HepG2 (cell line): ENCODE results near the gene BAIAP2L1. TPM values are rescaled to one million over a fixed set of nuclear protein-coding genes. Genes with fewer than 3 reads are reported as not detected.

Source experiments
- ARID2 ChIP-seq: sonication (generic); formaldehyde crosslinking; IDR thresholded peaks from 2 replicates; pipeline ENCODE4 v1.8.1; 2022; ENCODE audit warnings: mild to moderate bottlenecking, missing genetic modification reagents, borderline replicate concordance
- ARNTL ChIP-seq: sonication (generic); formaldehyde crosslinking; IDR thresholded peaks from 2 replicates; pipeline ENCODE4 v1.4.0; 2020; ENCODE audit warnings: mild to moderate bottlenecking, missing genetic modification reagents
- ASH2L ChIP-seq: fragments of 300-600, 200-600 bp; sonication (generic); IDR thresholded peaks from 2 replicates; pipeline ENCODE4 v1.7.0; 2017; ENCODE audit warnings: low read depth, mild to moderate bottlenecking, moderate library complexity, mixed read lengths, low read length; ENCODE audit not compliant: insufficient read length
- ATM ChIP-seq: fragments of 450-650 bp; IDR thresholded peaks from 2 replicates; pipeline ENCODE4 v1.7.1; 2017; ENCODE audit warnings: mild to moderate bottlenecking, borderline replicate concordance
- BCL3 ChIP-seq: sonication (generic); formaldehyde crosslinking; IDR thresholded peaks from 2 replicates; pipeline ENCODE4 v1.5.1; 2020; ENCODE audit warnings: mild to moderate bottlenecking, missing genetic modification reagents, moderate library complexity
- BCL6 ChIP-seq: IDR thresholded peaks from 2 replicates; pipeline ENCODE4 v1.6.1; 2016; ENCODE audit warnings: missing genetic modification reagents, missing compliant biosample characterization
- BRD4 ChIP-seq: sonication (generic); formaldehyde crosslinking; IDR thresholded peaks from 2 replicates; pipeline ENCODE4 v1.4.0; 2020; ENCODE audit warnings: missing genetic modification reagents
- DMAP1 ChIP-seq: IDR thresholded peaks from 2 replicates; pipeline ENCODE4 v1.6.1; 2016
- HMGXB3 ChIP-seq: sonication (generic); formaldehyde crosslinking; IDR thresholded peaks from 2 replicates; pipeline ENCODE4 v1.4.0; 2020; ENCODE audit warnings: missing genetic modification reagents, borderline replicate concordance
- KAT8 ChIP-seq: IDR thresholded peaks from 2 replicates; pipeline ENCODE4 v1.6.1; 2016; ENCODE audit warnings: missing genetic modification reagents, missing compliant biosample characterization
- KDM5A ChIP-seq: fragments of 200-600 bp; sonication (generic); IDR thresholded peaks from 2 replicates; pipeline ENCODE4 v1.7.0; 2018; ENCODE audit warnings: antibody characterized with exemption, mild to moderate bottlenecking, low read length, borderline replicate concordance
- PAF1 ChIP-seq: IDR thresholded peaks from 2 replicates; pipeline ENCODE4 v1.6.1; 2016; ENCODE audit warnings: missing genetic modification reagents, missing compliant biosample characterization
- PHF20 ChIP-seq: sonication (generic); formaldehyde crosslinking; IDR thresholded peaks from 2 replicates; pipeline ENCODE4 v1.5.0; 2020; ENCODE audit warnings: mild to moderate bottlenecking, missing genetic modification reagents
- RBFOX2 ChIP-seq: fragments of 200-400 bp; formaldehyde crosslinking; IDR thresholded peaks from 2 replicates; pipeline ENCODE4 v1.6.1; 2017; ENCODE audit warnings: low read depth, mild to moderate bottlenecking, low read length
- REPIN1 ChIP-seq: sonication (generic); formaldehyde crosslinking; IDR thresholded peaks from 2 replicates; pipeline ENCODE4 v1.8.0; 2022; ENCODE audit warnings: missing genetic modification reagents, low read depth, mild to moderate bottlenecking, borderline replicate concordance
- SOX13 ChIP-seq, 3 experiments: fragments of 450-650 bp in 1 of 3; sonication (generic) in 1 of 3; formaldehyde crosslinking in 1 of 3; IDR thresholded peaks in 2 of 3; conservative IDR thresholded peaks in 1 of 3; 2 replicates each; pipeline versions ENCODE4 v1.5.0 to v1.6.1; 2016 to 2020; ENCODE audit warnings: antibody characterized with exemption in 1 of 3, mild to moderate bottlenecking in 1 of 3, missing compliant biosample characterization in 1 of 3, missing genetic modification reagents in 1 of 3, moderate library complexity in 1 of 3
- SOX6 ChIP-seq, 2 experiments: fragments of 450-650 bp in 1 of 2; sonication (generic) in 1 of 2; formaldehyde crosslinking in 1 of 2; IDR thresholded peaks; 2 replicates each; pipeline versions ENCODE4 v1.4.0 to v1.6.1; 2017 to 2020; ENCODE audit warnings: antibody characterized with exemption in 1 of 2, mild to moderate bottlenecking in 1 of 2, missing genetic modification reagents in 1 of 2
- SP4 ChIP-seq: sonication (generic); formaldehyde crosslinking; IDR thresholded peaks from 2 replicates; pipeline ENCODE4 v1.8.1; 2023; ENCODE audit warnings: mild to moderate bottlenecking, missing genetic modification reagents
- ZMAT5 ChIP-seq: sonication (generic); formaldehyde crosslinking; IDR thresholded peaks from 2 replicates; pipeline ENCODE4 v1.5.0; 2020; ENCODE audit warnings: mild to moderate bottlenecking, low read depth, missing genetic modification reagents, borderline replicate concordance
- ZMYM3 ChIP-seq: sonication (generic); formaldehyde crosslinking; IDR thresholded peaks from 2 replicates; pipeline ENCODE4 v1.5.1; 2020; ENCODE audit warnings: mild to moderate bottlenecking, missing genetic modification reagents
- ZNF253 ChIP-seq: sonication (generic); formaldehyde crosslinking; IDR thresholded peaks from 2 replicates; pipeline ENCODE4 v1.8.0; 2022; ENCODE audit warnings: mild to moderate bottlenecking, missing genetic modification reagents, borderline replicate concordance
- ZNF552 ChIP-seq: sonication (generic); formaldehyde crosslinking; IDR thresholded peaks from 2 replicates; pipeline ENCODE4 v1.9.0; 2022; ENCODE audit warnings: missing genetic modification reagents, mild to moderate bottlenecking, borderline replicate concordance
- ZNF558 ChIP-seq: sonication (generic); formaldehyde crosslinking; IDR thresholded peaks from 2 replicates; pipeline ENCODE4 v1.9.0; 2022; ENCODE audit warnings: mild to moderate bottlenecking, missing genetic modification reagents, borderline replicate concordance
- polyA plus RNA-seq, 8 experiments: library from polyadenylated mRNA; depleted of rRNA in 3 of 8; stranded (reverse) in 7 of 8; unstranded in 1 of 8; fragments of >200 nt; fragmentation: Illumina TruSeq in 4 of 8; extraction: Trizol in 4 of 8; gene quantifications; 2 replicates each; pipeline versions ENCODE4 v1.2.1 to v1.2.3, GENCODE V29; 2011 to 2016; ENCODE audit warnings: low read depth in 4 of 8, missing spikeins in 1 of 8, mixed read lengths in 1 of 8; ENCODE audit not compliant: insufficient read depth in 1 of 8
- total RNA-seq, 5 experiments: library from RNA; depleted of rRNA; stranded (reverse); fragments of >200 nt; fragmentation: Illumina TruSeq; extraction: Trizol; gene quantifications; 2 replicates each; pipeline ENCODE4 v1.2.3, GENCODE V29; 2016; ENCODE audit warnings: low read depth in 1 of 5

Gene BAIAP2L1
- total and polyA plus RNA-seq, 2 of the 13 experiments (the other 11 are each of a cell fraction or from before 2014, with no cell fraction given): 13.0 to 21.5 TPM

GRCh38 chr7:98400542-98401340 is at the start of gene BAIAP2L1 (continued):
- TF ChIP-seq ZNF558 (CRISPR knock-in tag) (peak; percentile 67; the same call in 1 of the 2 replicates), REPIN1 (CRISPR knock-in tag) (0 out of 2 replicates have a peak, but pooled peaks have one; percentile 32), PAF1 (CRISPR knock-in tag) (no peak), DMAP1 (CRISPR knock-in tag) (peak; percentile 11; the same call in 1 of the 2 replicates), ARNTL (CRISPR knock-in tag) (0 out of 2 replicates have a peak, but pooled peaks have one; percentile 24), BCL6 (CRISPR knock-in tag) (no peak), BRD4 (CRISPR knock-in tag) (no peak), SOX6 (IDR thresholded peaks at IDR 0.05) (no peak), SOX6 (CRISPR knock-in tag; IDR thresholded peaks at IDR 0.05) (peak; percentile 40; the same call in 1 of the 2 replicates), ZNF552 (0 out of 2 replicates have a peak, but pooled peaks have one; percentile 45), ZMAT5 (CRISPR knock-in tag) (no peak), HMGXB3 (CRISPR knock-in tag) (no peak), ASH2L (peak; percentile 43), ARID2 (CRISPR knock-in tag) (0 out of 2 replicates have a peak, but pooled peaks have one; percentile 25), SOX13 (IDR thresholded peaks at IDR 0.05) (no peak), SOX13 (CRISPR knock-in tag; conservative IDR thresholded peaks at IDR 0.05 in 1 of 2, IDR thresholded peaks at IDR 0.05 in 1 of 2) (peak in 1 of 2 experiments; percentile 28; a peak in 1 of 4 replicates), ATM (no peak), ZMYM3 (CRISPR knock-in tag) (no peak), KDM5A (no peak), ZNF253 (CRISPR knock-in tag) (0 out of 2 replicates have a peak, but pooled peaks have one; percentile 57), BCL3 (peak; percentile 88; the same call in 1 of the 2 replicates), KAT8 (CRISPR knock-in tag) (0 out of 2 replicates have a peak, but pooled peaks have one; percentile 25), RBFOX2 (peak; percentile 72), SP4 (peak; percentile 99), PHF20 (0 out of 2 replicates have a peak, but pooled peaks have one; percentile 31)
